ENCODE results near the gene IL12A. TPM values are rescaled to one million over a fixed set of nuclear protein-coding genes. Genes with fewer than 3 reads are reported as not detected.

The IL12A gene
- under 1 TPM in 1 of 2 experiments, not detected in 1; 0.18 TPM for total RNA-seq

DNA sequence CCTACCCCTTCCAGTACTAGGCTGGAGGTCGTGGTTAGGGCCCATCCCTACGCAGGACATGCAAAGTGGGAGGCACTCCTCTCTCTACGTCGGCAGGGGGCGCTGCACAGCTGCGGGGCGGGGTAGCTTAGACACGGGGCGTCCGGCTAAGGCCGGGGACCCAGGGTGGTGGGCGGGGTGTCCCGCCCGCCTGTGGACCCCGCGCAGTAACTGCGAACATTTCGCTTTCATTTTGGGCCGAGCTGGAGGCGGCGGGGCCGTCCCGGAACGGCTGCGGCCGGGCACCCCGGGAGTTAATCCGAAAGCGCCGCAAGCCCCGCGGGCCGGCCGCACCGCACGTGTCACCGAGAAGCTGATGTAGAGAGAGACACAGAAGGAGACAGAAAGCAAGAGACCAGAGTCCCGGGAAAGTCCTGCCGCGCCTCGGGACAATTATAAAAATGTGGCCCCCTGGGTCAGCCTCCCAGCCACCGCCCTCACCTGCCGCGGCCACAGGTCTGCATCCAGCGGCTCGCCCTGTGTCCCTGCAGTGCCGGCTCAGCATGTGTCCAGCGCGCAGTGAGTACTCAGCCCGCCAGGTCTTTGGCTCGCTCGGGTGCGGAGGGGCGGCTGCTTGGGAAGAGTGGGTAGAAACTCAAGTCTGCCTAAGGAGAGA is at the start of gene IL12A:
TSS of gene IL12A (plus strand) at position 219 of the 655 bp plus-strand sequence.

Other genes starting within 250 kb of the IL12A start
- not detected for gene SCHIP1, start 149.0 kb upstream of the IL12A start, total RNA-seq
- not detected for gene C3orf80, start 236.6 kb downstream of the IL12A start, total RNA-seq

Measured in activated naive CD4-positive, alpha-beta T cell treated with anti-CD3 and anti-CD28 coated beads, Interleukin-2, amount 10 ng/mL, durations not matched to agents 5 hours and 36 hours (primary cell).